ENCODE results near the gene PTGER2. TPM values are rescaled to one million over a fixed set of nuclear protein-coding genes. Genes with fewer than 3 reads are reported as not detected.

Gene PTGER2
- total RNA-seq, 1 donor from 2014 or later, result 7.1 TPM

- Mint-ChIP-seq H3K9me3 (no peaks in the 10 kb centered on the region), H3K27me3 (peaks cover 24% of the 10 kb centered on the region), H3K27ac (no peak overlapping the region), H3K36me3 (no peaks in the 10 kb centered on the region), H3K4me1 (ENCODE audit: unreplicated experiment) (no peaks in the 10 kb centered on the region), H3K4me3 (no peak overlapping the region)
- TF ChIP-seq, protein P1, sequence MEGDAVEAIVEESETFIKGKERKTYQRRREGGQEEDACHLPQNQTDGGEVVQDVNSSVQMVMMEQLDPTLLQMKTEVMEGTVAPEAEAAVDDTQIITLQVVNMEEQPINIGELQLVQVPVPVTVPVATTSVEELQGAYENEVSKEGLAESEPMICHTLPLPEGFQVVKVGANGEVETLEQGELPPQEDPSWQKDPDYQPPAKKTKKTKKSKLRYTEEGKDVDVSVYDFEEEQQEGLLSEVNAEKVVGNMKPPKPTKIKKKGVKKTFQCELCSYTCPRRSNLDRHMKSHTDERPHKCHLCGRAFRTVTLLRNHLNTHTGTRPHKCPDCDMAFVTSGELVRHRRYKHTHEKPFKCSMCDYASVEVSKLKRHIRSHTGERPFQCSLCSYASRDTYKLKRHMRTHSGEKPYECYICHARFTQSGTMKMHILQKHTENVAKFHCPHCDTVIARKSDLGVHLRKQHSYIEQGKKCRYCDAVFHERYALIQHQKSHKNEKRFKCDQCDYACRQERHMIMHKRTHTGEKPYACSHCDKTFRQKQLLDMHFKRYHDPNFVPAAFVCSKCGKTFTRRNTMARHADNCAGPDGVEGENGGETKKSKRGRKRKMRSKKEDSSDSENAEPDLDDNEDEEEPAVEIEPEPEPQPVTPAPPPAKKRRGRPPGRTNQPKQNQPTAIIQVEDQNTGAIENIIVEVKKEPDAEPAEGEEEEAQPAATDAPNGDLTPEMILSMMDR (conservative IDR thresholded peaks at IDR 0.05), result no peak
- no peak for DNase-seq (ENCODE audit: extremely low spot score, unreplicated experiment)
Observed at GRCh38 chr14:52305014-52305413, 9.1 kb upstream of the PTGER2 start.

GRCh38 chr14:52307376-52307775 is 6.7 kb upstream of the PTGER2 start:
- no peak for DNase-seq (ENCODE audit: extremely low spot score, unreplicated experiment)
- TF ChIP-seq, protein P1 (conservative IDR thresholded peaks at IDR 0.05), result no peak
- peaks cover 36% of the 10 kb centered on the region for H3K27me3 Mint-ChIP-seq
- no peaks in the 10 kb centered on the region for H3K4me1 Mint-ChIP-seq (ENCODE audit: unreplicated experiment)
- no peaks in the 10 kb centered on the region for H3K9me3 Mint-ChIP-seq
- no peak overlapping the region for H3K27ac Mint-ChIP-seq
- H3K4me3 Mint-ChIP-seq, result no peak overlapping the region
- H3K36me3 Mint-ChIP-seq, result no peaks in the 10 kb centered on the region

- Mint-ChIP-seq H3K4me1 (ENCODE audit: unreplicated experiment) (peaks cover 3% of the 10 kb centered on the region), H3K36me3 (no peaks in the 10 kb centered on the region), H3K27ac (no peak overlapping the region), H3K27me3 (peaks cover 42% of the 10 kb centered on the region), H3K9me3 (no peaks in the 10 kb centered on the region), H3K4me3 (no peak overlapping the region)
- DNase-seq (ENCODE audit: extremely low spot score, unreplicated experiment), result no peak
- TF ChIP-seq, protein P1 (conservative IDR thresholded peaks at IDR 0.05), result no peak
Observed at GRCh38 chr14:52307905-52308304, 6.2 kb upstream of the PTGER2 start.

- Mint-ChIP-seq H3K4me1 (ENCODE audit: unreplicated experiment) (peaks cover 19% of the 10 kb centered on the region), H3K4me3 (no peak overlapping the region), H3K36me3 (no peaks in the 10 kb centered on the region), H3K27me3 (peaks cover 55% of the 10 kb centered on the region), H3K9me3 (no peaks in the 10 kb centered on the region), H3K27ac (no peak overlapping the region)
- TF ChIP-seq, protein P1 (conservative IDR thresholded peaks at IDR 0.05), result no peak
- no peak for DNase-seq (ENCODE audit: extremely low spot score, unreplicated experiment)
Observed at GRCh38 chr14:52310541-52310940, 3.6 kb upstream of the PTGER2 start.

DNA sequence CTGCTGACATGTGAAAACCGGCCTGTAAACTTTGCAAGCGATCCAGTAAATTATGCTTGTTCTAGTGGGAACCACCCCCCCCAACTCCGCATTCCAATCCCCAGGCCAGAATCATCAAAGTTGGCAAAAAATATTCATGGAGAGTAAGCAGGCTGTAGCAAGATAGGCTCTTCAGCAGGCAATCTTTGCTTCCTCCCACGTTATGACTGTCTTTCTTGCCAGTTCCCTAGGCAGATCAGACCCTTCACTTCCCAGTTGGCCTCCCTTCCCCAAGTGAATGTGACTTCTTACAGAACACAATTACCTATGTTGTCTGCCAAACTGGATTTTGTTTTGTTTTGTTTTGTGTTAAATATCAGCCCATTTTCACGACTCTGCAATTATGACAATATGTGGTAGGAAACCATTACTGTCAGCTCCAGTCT is 1.2 kb upstream of the PTGER2 start:
- Mint-ChIP-seq H3K27ac (peak overlapping the region; percentile 46), H3K9me3 (no peaks in the 10 kb centered on the region), H3K4me3 (peak overlapping the region; percentile 97), H3K27me3 (peaks cover 73% of the 10 kb centered on the region), H3K36me3 (no peaks in the 10 kb centered on the region), H3K4me1 (ENCODE audit: unreplicated experiment) (peaks cover 19% of the 10 kb centered on the region)
- TF ChIP-seq, protein P1 (conservative IDR thresholded peaks at IDR 0.05), result no peak
- no peak for DNase-seq (ENCODE audit: extremely low spot score, unreplicated experiment)

GRCh38 chr14:52313462-52313861 is 650 bp upstream of the PTGER2 start:
- Mint-ChIP-seq H3K36me3 (no peaks in the 10 kb centered on the region), H3K4me1 (ENCODE audit: unreplicated experiment) (peaks cover 19% of the 10 kb centered on the region), H3K27ac (peak overlapping the region; percentile 46), H3K9me3 (no peaks in the 10 kb centered on the region), H3K27me3 (peaks cover 75% of the 10 kb centered on the region), H3K4me3 (peak overlapping the region; percentile 97)
- TF ChIP-seq, protein P1 (conservative IDR thresholded peaks at IDR 0.05), result no peak
- no peak for DNase-seq (ENCODE audit: extremely low spot score, unreplicated experiment)

All from type B pancreatic cell (in vitro differentiated cells).